ENCODE data around the gene EDIL3.

The EDIL3 gene

GRCh38 chr5:84248013-84248412, 136.7 kb downstream of the EDIL3 start:
- no peak for DNase-seq (ENCODE audit: low spot score)
- TF ChIP-seq CTCF (IDR thresholded peaks at IDR 0.05; ENCODE audit: extremely low read depth, missing control alignments), result no peak

GRCh38 chr5:84242286-84242685, 142.4 kb downstream of the EDIL3 start:
- no peak for TF ChIP-seq CTCF (IDR thresholded peaks at IDR 0.05; ENCODE audit: extremely low read depth, missing control alignments)
- no peak for DNase-seq (ENCODE audit: low spot score)

GRCh38 chr5:84239494-84239893, 145.2 kb downstream of the EDIL3 start:
- no peak for DNase-seq (ENCODE audit: low spot score)

GRCh38 chr5:84237126-84237525, 147.6 kb downstream of the EDIL3 start:
- DNase-seq (ENCODE audit: low spot score), result no peak
- no peak for TF ChIP-seq CTCF (IDR thresholded peaks at IDR 0.05; ENCODE audit: extremely low read depth, missing control alignments)

More at GRCh38 chr5:84239494-84239893, 145.2 kb downstream of the EDIL3 start:
- TF ChIP-seq CTCF (IDR thresholded peaks at IDR 0.05; ENCODE audit: extremely low read depth, missing control alignments), result no peak

GRCh38 chr5:84231433-84231832, 153.2 kb downstream of the EDIL3 start:
- DNase-seq (ENCODE audit: low spot score), result no peak
- TF ChIP-seq CTCF (IDR thresholded peaks at IDR 0.05; ENCODE audit: extremely low read depth, missing control alignments), result no peak

- TF ChIP-seq CTCF (IDR thresholded peaks at IDR 0.05; ENCODE audit: extremely low read depth, missing control alignments), result no peak
- DNase-seq (ENCODE audit: low spot score), result no peak
These were observed 155.6 kb downstream of the EDIL3 start for GRCh38 chr5:84229045-84229444.

- no peak for TF ChIP-seq CTCF (IDR thresholded peaks at IDR 0.05; ENCODE audit: extremely low read depth, missing control alignments)
- no peak for DNase-seq (ENCODE audit: low spot score)
These were observed 156.4 kb downstream of the EDIL3 start for GRCh38 chr5:84228266-84228665.

Data from GM20000 (cell line).